Measurements from ENCODE around the gene PCDHGC3. TPM values are rescaled to one million over a fixed set of nuclear protein-coding genes. Genes with fewer than 3 reads are reported as not detected.

Gene PCDHGC3
- total and polyA plus RNA-seq, 3 experiments from 2014 or later = 0.11 to 0.15 TPM; not detected in 1

DNA sequence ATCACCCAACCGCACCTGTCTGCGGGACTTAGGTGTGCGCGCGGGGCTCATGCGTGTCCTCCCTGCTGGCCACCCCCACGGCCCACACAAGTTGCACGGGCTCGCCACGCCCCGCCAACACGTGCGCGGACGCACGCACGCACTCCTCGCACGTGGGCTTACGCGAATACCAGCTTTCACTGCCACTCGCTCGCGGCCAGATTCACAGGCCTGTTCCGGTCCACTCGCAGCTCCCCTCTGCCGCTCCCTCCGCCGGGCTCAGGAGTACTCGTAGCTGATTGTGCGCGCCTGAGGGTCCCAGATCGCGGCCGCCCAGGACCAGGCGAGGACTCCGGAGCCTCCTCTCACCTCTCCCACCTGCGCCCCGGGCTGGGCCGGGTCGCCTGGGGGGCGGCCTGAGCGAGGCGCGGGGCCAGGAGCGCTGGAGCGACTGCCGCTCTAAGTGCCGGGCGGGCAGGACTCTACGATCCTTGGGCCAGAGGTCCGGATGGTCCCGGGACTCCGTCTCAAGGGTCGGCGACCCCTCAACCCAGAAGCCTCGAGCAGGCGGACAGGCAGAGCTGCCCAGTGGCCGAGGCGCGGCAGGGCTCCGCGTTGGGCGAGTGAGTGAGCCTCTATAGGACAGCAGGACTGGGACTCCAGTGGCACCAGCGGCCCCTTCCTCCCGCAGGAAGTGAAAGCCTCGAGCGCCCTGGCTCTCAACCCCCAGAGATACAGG is 16.6 kb downstream of the PCDHGC3 start:
- Histone ChIP-seq H3K4me3 (ENCODE audit: low read length) (no peak overlapping the region), H3K36me3 (ENCODE audit: insufficient read depth, low read length) (no peaks in the 10 kb centered on the region), H3K4me1 (ENCODE audit: insufficient read depth, low read length) (no peaks in the 10 kb centered on the region), H3K9me3 (ENCODE audit: low read length) (no peaks in the 10 kb centered on the region), H3K27ac (ENCODE audit: low read depth, low read length) (no peak overlapping the region), H3K27me3 (ENCODE audit: insufficient read depth, low read length, poor library complexity, severe bottlenecking) (peaks cover 28% of the 10 kb centered on the region)
- DNase-seq = no peak
- ChIA-PET CTCF (interaction anchor here (0.8 kb wide), 1 partner anchor 21 kb away, joined by 3 read pairs; no protein-coding TSS in a partner anchor), POLR2A (no interaction called here)
- Mint-ChIP-seq H3K4me3 (peak overlapping the region in 6 of 7 donors; percentile 48 to 82 (median 62)), H3K36me3 (no peaks in the 10 kb centered on the region), H3K4me1 (peaks cover 9 to 20% (median 12%) of the 10 kb centered on the region in 3 donors), H3K27ac (peak overlapping the region in 1 of 8 donors; percentile 28), H3K9me3 (no peaks in the 10 kb centered on the region), H3K27me3 (peaks cover 66 to 85% of the 10 kb centered on the region in 2 donors)

DNA sequence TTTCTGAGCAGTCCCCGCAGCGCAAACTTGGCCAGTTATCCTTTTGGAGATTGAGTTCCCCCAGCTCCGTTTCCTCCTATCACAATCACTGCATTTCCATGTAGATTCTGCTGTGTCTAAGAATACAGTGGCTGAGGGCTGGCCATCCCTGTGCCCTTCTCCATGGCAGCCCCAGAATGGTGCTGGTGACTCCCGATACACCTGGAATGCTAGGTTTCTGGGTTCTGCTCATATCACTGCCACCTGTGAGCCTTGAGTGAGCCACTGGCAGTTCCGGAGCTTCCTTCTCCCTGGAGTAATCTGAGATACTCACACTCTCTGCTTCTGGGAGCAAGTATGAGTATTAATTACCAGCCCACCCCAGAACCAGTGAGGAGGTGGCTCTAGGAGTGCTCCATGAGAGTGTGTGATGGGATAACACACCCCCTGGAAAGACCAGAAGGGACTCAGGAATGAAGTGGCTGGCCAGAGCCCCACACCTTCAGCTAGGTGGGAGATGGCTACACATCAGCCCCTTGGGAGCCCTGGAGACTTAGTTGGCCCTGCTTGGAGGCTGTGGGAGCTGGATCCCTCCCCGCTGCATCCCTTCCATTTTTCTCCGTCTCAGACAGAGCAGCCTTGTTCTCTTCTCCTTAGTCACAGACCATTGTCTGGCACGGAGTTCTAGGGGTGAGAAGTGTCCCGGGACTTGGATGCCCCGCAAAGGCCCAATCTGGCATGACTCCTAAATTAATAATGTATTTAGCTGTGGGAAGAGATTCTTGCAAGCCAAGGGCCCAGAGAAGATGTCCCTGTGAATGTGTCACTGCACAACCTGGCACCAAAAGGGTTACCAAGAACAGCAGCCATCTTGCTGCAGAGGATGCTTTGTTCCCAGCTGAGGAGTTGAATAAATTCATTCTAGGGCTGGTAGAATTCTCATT is 18.0 kb downstream of the PCDHGC3 start:
- DNase-seq = no peak
- peaks cover 9 to 20% (median 12%) of the 10 kb centered on the region in 3 donors for H3K4me1 Mint-ChIP-seq
- peaks cover 62 to 81% of the 10 kb centered on the region in 2 donors for H3K27me3 Mint-ChIP-seq
- H3K27ac Mint-ChIP-seq = no peak overlapping the region
- H3K4me3 Mint-ChIP-seq = peak overlapping the region in 2 of 7 donors; percentile 24 to 61
- H3K9me3 ChIP-seq (ENCODE audit: low read length) = no peaks in the 10 kb centered on the region
- H3K9me3 Mint-ChIP-seq = no peaks in the 10 kb centered on the region
- ChIA-PET CTCF (interaction anchor here (0.8 kb wide), 1 partner anchor 19 kb away, joined by 3 read pairs; no protein-coding TSS in a partner anchor), POLR2A (no interaction called here)
- peaks cover 0 to 5% (median 0%) of the 10 kb centered on the region in 3 donors for H3K36me3 Mint-ChIP-seq
- H3K4me1 ChIP-seq (ENCODE audit: insufficient read depth, low read length) = no peaks in the 10 kb centered on the region
- H3K36me3 ChIP-seq (ENCODE audit: insufficient read depth, low read length) = no peaks in the 10 kb centered on the region
- H3K27me3 ChIP-seq (ENCODE audit: insufficient read depth, low read length, poor library complexity, severe bottlenecking) = peaks cover 18% of the 10 kb centered on the region
- H3K4me3 ChIP-seq (ENCODE audit: low read length) = no peak overlapping the region
- no peak overlapping the region for H3K27ac ChIP-seq (ENCODE audit: low read depth, low read length)

DNA sequence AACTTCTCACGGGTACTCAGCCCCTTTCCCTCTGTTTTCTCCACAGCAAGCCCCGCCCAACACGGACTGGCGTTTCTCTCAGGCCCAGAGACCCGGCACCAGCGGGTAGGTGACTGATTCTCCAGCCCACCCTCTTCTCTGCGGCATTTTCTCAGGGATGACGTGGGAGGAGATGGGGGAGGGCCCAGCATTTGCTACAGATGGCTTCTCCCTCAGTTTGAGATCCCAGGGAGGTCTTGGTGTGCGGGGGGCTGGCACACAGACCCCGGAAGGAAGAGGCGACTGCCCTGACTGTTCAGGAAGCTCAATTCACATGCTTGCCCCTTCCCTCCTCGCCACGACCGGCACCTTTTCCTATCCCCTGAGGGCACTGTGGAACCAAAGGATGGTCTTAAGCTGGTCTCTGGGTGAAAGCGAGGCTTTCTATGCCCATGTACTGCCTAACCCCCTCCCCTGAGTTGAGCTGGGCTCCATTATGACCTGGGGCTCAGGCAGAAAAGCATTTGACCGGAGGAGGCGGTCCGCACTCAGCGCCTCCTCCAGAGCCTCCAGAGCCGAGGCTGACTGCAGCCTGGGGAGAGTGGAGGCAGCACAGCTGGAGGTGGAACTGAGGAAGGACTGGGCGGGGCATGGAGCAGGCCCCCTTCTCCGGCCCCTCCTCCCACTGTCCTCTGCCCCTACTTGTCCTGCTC is 19.1 kb downstream of the PCDHGC3 start:
- no peaks in the 10 kb centered on the region for H3K9me3 ChIP-seq (ENCODE audit: low read length)
- H3K27me3 Mint-ChIP-seq = peaks cover 60 to 76% of the 10 kb centered on the region in 2 donors
- no peaks in the 10 kb centered on the region for H3K36me3 ChIP-seq (ENCODE audit: insufficient read depth, low read length)
- peaks cover 9 to 20% (median 12%) of the 10 kb centered on the region in 3 donors for H3K4me1 Mint-ChIP-seq
- H3K27ac ChIP-seq (ENCODE audit: low read depth, low read length) = no peak overlapping the region
- peaks cover 0 to 5% (median 0%) of the 10 kb centered on the region in 3 donors for H3K36me3 Mint-ChIP-seq
- H3K27ac Mint-ChIP-seq = peak overlapping the region in 1 of 8 donors; percentile 0
- no peak for DNase-seq
- H3K9me3 Mint-ChIP-seq = peaks cover 0 to 2% (median 0%) of the 10 kb centered on the region in 5 donors
- peaks cover 18% of the 10 kb centered on the region for H3K27me3 ChIP-seq (ENCODE audit: insufficient read depth, low read length, poor library complexity, severe bottlenecking)
- H3K4me3 Mint-ChIP-seq = peak overlapping the region in 2 of 7 donors; percentile 4 to 7
- H3K4me3 ChIP-seq (ENCODE audit: low read length) = no peak overlapping the region
- ChIA-PET CTCF (interaction anchor here (1.4 kb wide), 1 partner anchor 18 kb away, joined by 4 read pairs; no protein-coding TSS in a partner anchor), POLR2A (no interaction called here)
- H3K4me1 ChIP-seq (ENCODE audit: insufficient read depth, low read length) = no peaks in the 10 kb centered on the region

DNA sequence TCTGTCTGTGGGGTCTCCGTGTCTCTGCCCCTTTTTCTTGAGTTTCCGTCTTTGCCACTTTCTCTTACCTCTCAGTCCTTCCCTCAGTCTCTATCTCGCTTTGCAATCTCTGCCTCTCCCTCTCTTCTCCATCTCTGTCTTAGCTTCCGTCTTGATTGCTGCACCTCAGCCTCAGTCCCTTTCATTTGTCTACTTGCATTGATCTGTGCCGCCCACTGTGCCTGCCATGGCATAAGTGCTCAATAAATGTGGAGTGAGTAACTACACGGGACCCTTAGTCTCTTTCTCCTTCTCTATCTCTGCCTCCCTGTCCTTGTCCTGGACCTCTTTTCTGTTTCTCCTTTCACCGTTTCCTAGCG is 19.7 kb downstream of the PCDHGC3 start:
- CTCF ChIA-PET = interaction anchor here (1.4 kb wide), 1 partner anchor 17 kb away, joined by 4 read pairs; no protein-coding TSS in a partner anchor
- H3K36me3 ChIP-seq (ENCODE audit: insufficient read depth, low read length) = no peaks in the 10 kb centered on the region
- no peaks in the 10 kb centered on the region for H3K9me3 ChIP-seq (ENCODE audit: low read length)
- no peak overlapping the region for H3K27ac ChIP-seq (ENCODE audit: low read depth, low read length)
- H3K36me3 Mint-ChIP-seq = peaks cover 0 to 5% (median 0%) of the 10 kb centered on the region in 3 donors
- POLR2A ChIA-PET = no interaction called here
- peaks cover 14% of the 10 kb centered on the region for H3K27me3 ChIP-seq (ENCODE audit: insufficient read depth, low read length, poor library complexity, severe bottlenecking)
- DNase-seq = no peak
- peak overlapping the region in 1 of 8 donors; percentile 0 for H3K27ac Mint-ChIP-seq
- H3K4me3 ChIP-seq (ENCODE audit: low read length) = no peak overlapping the region
- H3K4me1 Mint-ChIP-seq = peaks cover 9 to 20% (median 12%) of the 10 kb centered on the region in 3 donors
- peaks cover 56 to 70% of the 10 kb centered on the region in 2 donors for H3K27me3 Mint-ChIP-seq
- H3K9me3 Mint-ChIP-seq = peaks cover 0 to 2% (median 0%) of the 10 kb centered on the region in 5 donors
- peak overlapping the region; percentile 0 to 27 (median 7) for H3K4me3 Mint-ChIP-seq
- no peaks in the 10 kb centered on the region for H3K4me1 ChIP-seq (ENCODE audit: insufficient read depth, low read length)

DNA sequence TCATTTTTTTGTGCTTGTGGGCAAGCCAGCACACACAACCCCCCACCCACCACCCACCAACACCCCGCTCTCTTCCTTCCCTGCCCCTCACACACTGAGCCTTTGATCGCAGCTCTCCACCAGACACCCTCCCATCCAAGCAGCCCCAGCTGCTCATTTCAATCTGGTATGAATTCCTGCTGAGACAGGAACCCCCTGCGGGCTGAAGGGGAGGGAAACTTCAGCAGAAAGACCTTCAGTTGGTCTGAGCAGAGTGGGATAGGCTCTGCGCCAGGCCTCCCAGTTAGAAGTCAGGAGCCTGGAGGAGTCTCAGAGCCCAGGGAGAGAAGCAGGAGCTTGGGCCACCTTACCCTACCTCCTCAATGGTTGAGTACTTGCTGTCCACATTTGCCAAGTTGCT is 20.3 kb downstream of the PCDHGC3 start:
- H3K27ac ChIP-seq (ENCODE audit: low read depth, low read length) = no peak overlapping the region
- no peaks in the 10 kb centered on the region for H3K4me1 ChIP-seq (ENCODE audit: insufficient read depth, low read length)
- peaks cover 9 to 20% (median 12%) of the 10 kb centered on the region in 3 donors for H3K4me1 Mint-ChIP-seq
- peaks cover 12% of the 10 kb centered on the region for H3K27me3 ChIP-seq (ENCODE audit: insufficient read depth, low read length, poor library complexity, severe bottlenecking)
- H3K4me3 ChIP-seq (ENCODE audit: low read length) = no peak overlapping the region
- no peak for DNase-seq
- H3K9me3 Mint-ChIP-seq = peaks cover 0 to 2% (median 0%) of the 10 kb centered on the region in 5 donors
- H3K9me3 ChIP-seq (ENCODE audit: low read length) = no peaks in the 10 kb centered on the region
- peaks cover 50 to 64% of the 10 kb centered on the region in 2 donors for H3K27me3 Mint-ChIP-seq
- H3K36me3 ChIP-seq (ENCODE audit: insufficient read depth, low read length) = no peaks in the 10 kb centered on the region
- no peak overlapping the region for H3K27ac Mint-ChIP-seq
- peaks cover 0 to 5% (median 0%) of the 10 kb centered on the region in 3 donors for H3K36me3 Mint-ChIP-seq
- ChIA-PET CTCF (interaction anchor here (1.4 kb wide), 1 partner anchor 17 kb away, joined by 4 read pairs; no protein-coding TSS in a partner anchor), POLR2A (no interaction called here)
- H3K4me3 Mint-ChIP-seq = no peak overlapping the region

DNA sequence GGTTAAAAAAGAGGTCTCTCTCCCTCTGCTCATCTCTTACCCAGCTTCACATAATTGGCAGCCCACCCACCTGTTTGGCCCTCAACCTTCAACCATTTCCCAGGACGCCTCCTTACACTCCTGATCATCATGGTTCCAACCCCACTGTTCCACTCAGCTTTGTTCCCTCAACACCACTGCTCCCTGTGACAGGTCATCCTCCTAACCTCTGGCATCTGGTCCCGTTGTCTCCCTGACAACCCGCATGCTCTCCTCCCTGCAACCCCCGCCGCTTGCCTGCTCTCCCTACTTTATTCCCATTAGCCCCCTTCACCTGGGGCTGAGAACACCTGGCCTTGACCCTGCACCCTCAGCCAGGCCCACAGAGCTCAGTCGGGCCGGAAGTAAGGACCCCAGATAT is 26.0 kb downstream of the PCDHGC3 start:
- POLR2A ChIA-PET = no interaction called here

DNA sequence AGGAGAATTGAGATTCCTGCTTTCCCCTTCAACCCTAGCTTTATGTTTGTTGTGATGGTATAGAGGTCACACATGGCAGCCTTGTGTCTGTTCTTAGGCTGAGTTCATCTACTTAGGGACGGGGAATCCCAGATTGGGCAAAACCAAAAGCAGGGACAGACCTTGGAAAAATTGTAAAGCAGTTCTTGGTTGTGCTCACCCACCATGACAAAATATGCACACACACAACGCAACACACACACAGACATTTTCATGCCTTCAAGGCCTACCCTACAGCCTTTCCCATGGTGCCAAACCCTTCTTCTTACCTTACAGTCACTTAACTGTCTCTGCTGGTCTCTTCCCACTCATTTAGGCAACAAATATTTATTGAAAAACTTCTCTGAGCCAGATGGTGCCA is 27.9 kb downstream of the PCDHGC3 start:
- H3K27me3 Mint-ChIP-seq = peaks cover 4 to 12% of the 10 kb centered on the region in 2 donors
- H3K4me1 Mint-ChIP-seq = no peaks in the 10 kb centered on the region
- Histone ChIP-seq H3K27ac (ENCODE audit: low read depth, low read length) (no peak overlapping the region), H3K4me3 (ENCODE audit: low read length) (no peak overlapping the region), H3K9me3 (ENCODE audit: low read length) (no peaks in the 10 kb centered on the region), H3K4me1 (ENCODE audit: insufficient read depth, low read length) (no peaks in the 10 kb centered on the region), H3K36me3 (ENCODE audit: insufficient read depth, low read length) (no peaks in the 10 kb centered on the region), H3K27me3 (ENCODE audit: insufficient read depth, low read length, poor library complexity, severe bottlenecking) (no peaks in the 10 kb centered on the region)
- DNase-seq = no peak
- H3K36me3 Mint-ChIP-seq = no peaks in the 10 kb centered on the region
- ChIA-PET POLR2A (no interaction called here), CTCF (interaction anchor here (1.5 kb wide), 1 partner anchor 21 kb away, joined by 3 read pairs; no protein-coding TSS in a partner anchor)
- no peak overlapping the region for H3K4me3 Mint-ChIP-seq
- peak overlapping the region in 1 of 8 donors; percentile 6 for H3K27ac Mint-ChIP-seq
- H3K9me3 Mint-ChIP-seq = peaks cover 0 to 2% (median 0%) of the 10 kb centered on the region in 5 donors

More for the DNA sequence above, 26.0 kb downstream of the PCDHGC3 start:
- DNase-seq = no peak
- Mint-ChIP-seq H3K27ac (no peak overlapping the region), H3K4me1 (no peaks in the 10 kb centered on the region), H3K27me3 (peaks cover 16 to 21% of the 10 kb centered on the region in 2 donors), H3K4me3 (peak overlapping the region in 1 of 7 donors; percentile 44), H3K36me3 (peaks cover 0 to 5% (median 0%) of the 10 kb centered on the region in 3 donors), H3K9me3 (peaks cover 0 to 2% (median 0%) of the 10 kb centered on the region in 5 donors)
- Histone ChIP-seq H3K9me3 (ENCODE audit: low read length) (no peaks in the 10 kb centered on the region), H3K27ac (ENCODE audit: low read depth, low read length) (no peak overlapping the region), H3K4me1 (ENCODE audit: insufficient read depth, low read length) (no peaks in the 10 kb centered on the region), H3K4me3 (ENCODE audit: low read length) (no peak overlapping the region), H3K27me3 (ENCODE audit: insufficient read depth, low read length, poor library complexity, severe bottlenecking) (no peaks in the 10 kb centered on the region), H3K36me3 (ENCODE audit: insufficient read depth, low read length) (no peaks in the 10 kb centered on the region)
- CTCF ChIA-PET = interaction anchor here (1.4 kb wide), 1 partner anchor 11 kb away, joined by 3 read pairs; no protein-coding TSS in a partner anchor

All from CD8-positive, alpha-beta memory T cell (primary cell).